Left kidney (tissue), 2 donors: ENCODE results near the gene LRRC63. TPM values are rescaled to one million over a fixed set of nuclear protein-coding genes. Genes with fewer than 3 reads are reported as not detected.
"Not testable (repeated sequence)": the region's sequence is repeated elsewhere in the genome, so short reads cannot be mapped to it uniquely, and the experiment has no call there.

Experiments
- DNase-seq: peaks from one replicate; pipeline ENCODE4 v3.0.0-alpha.2; 2013
- polyA plus RNA-seq: library from polyadenylated mRNA; unstranded; fragments of 120-200 nt; gene quantifications from one replicate; pipeline ENCODE4 v1.2.1, GENCODE V29; 2013; ENCODE audit not compliant: insufficient read length

Gene LRRC63
- polyA plus RNA-seq, 1 donor: 0.18 TPM

- DNase-seq: no peak
Measured at GRCh38 chr13:46181377-46181839, 30.3 kb upstream of the LRRC63 start.

- DNase-seq: no peak
Measured at GRCh38 chr13:46181840-46182490, 29.8 kb upstream of the LRRC63 start, which contains the start of gene LCP1. TSS of gene LCP1 (minus strand) at chr13:46182177. CDS start at chr13:46159662, 22,515 bp downstream.

GRCh38 chr13:46182491-46182877 is 29.2 kb upstream of the LRRC63 start:
- DNase-seq: no peak

- DNase-seq: no peak
Measured at GRCh38 chr13:46183018-46183946, 28.4 kb upstream of the LRRC63 start.

GRCh38 chr13:46184277-46184699 is 27.4 kb upstream of the LRRC63 start:
- no peak for DNase-seq

- DNase-seq: no peak
Measured at GRCh38 chr13:46185634-46186033, 26.1 kb upstream of the LRRC63 start.

- no peak for DNase-seq
Measured at GRCh38 chr13:46192412-46192811, 19.3 kb upstream of the LRRC63 start.

GRCh38 chr13:46195016-46195415 is 16.7 kb upstream of the LRRC63 start:
- no peak for DNase-seq

GRCh38 chr13:46197299-46198048 is 14.3 kb upstream of the LRRC63 start:
- no peak for DNase-seq

GRCh38 chr13:46198696-46199193 is 13.0 kb upstream of the LRRC63 start:
- no peak for DNase-seq

GRCh38 chr13:46202188-46202795 is 9.4 kb upstream of the LRRC63 start:
- no peak for DNase-seq

GRCh38 chr13:46202966-46203365 is 8.8 kb upstream of the LRRC63 start:
- no peak for DNase-seq

- no peak for DNase-seq
Measured at GRCh38 chr13:46206143-46206542, 5.6 kb upstream of the LRRC63 start.

- no peak for DNase-seq
Measured at GRCh38 chr13:46207828-46208227, 3.9 kb upstream of the LRRC63 start.

GRCh38 chr13:46210362-46211083 is 1.2 kb upstream of the LRRC63 start:
- no peak for DNase-seq

- peak; percentile 3 for DNase-seq
Measured at GRCh38 chr13:46211116-46211482, 629 bp upstream of the LRRC63 start.

GRCh38 chr13:46213242-46213641 is 1.5 kb downstream of the LRRC63 start:
- no peak for DNase-seq

- DNase-seq: not testable (repeated sequence)
Measured at GRCh38 chr13:46214741-46215140, 3.0 kb downstream of the LRRC63 start.

GRCh38 chr13:46220234-46220633 is 8.5 kb downstream of the LRRC63 start:
- not testable (repeated sequence) for DNase-seq

- DNase-seq: no peak
Measured at GRCh38 chr13:46229251-46229650, 17.5 kb downstream of the LRRC63 start.

GRCh38 chr13:46232281-46232680 is 20.6 kb downstream of the LRRC63 start:
- no peak for DNase-seq
